Dermis blood vessel endothelial cell (primary cell): ENCODE results near the gene SLCO1B1. TPM values are rescaled to one million over a fixed set of nuclear protein-coding genes. Genes with fewer than 3 reads are reported as not detected.

Source experiments
- DNase-seq: peaks from one replicate; pipeline ENCODE4 v3.0.0; 2010
- total RNA-seq: library from RNA; depleted of rRNA; stranded (reverse); fragments of >200 nt; gene quantifications from 2 replicates; pipeline ENCODE4 v1.2.3, GENCODE V29; 2014

Gene SLCO1B1
- total RNA-seq, 1 donor from 2014 or later, result not detected

DNA sequence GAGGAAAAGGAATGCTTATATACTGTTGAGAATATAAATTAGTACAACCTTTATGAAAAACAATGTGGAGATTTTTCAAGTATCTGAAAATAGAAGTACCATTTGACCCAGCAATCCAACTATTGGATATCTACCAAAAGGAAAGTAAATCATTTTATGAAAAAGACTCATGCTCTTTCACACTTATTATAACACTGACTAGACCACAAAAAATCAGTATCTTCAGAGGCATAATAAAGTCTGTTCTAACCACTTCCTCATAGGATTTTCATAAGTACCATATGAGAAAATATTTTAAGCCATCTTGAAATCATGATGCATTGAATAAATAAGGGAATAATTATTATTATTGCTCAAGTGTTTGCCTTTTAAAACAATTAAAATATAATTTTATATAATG lies 90.8 kb downstream of the SLCO1B1 start:
- no peak for DNase-seq

DNA sequence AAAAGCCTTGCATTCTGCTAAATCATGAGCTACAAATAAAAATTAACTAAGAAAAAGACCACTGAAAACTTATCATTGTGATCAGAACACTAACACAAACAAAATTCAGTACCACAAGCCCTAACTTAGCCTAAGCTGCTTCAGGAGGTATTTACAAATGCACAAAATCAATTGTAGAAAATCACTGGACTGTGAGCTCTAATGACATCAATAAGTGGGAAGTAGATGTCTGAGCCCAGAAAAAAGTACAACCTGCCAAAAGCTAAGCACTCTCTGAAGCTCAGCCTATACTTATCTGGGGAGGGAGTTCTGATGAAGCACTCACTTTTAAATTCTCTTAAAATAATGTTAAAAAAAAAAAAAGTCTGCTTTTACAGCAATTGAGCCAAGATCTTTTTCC lies 92.9 kb downstream of the SLCO1B1 start:
- no peak for DNase-seq

DNA sequence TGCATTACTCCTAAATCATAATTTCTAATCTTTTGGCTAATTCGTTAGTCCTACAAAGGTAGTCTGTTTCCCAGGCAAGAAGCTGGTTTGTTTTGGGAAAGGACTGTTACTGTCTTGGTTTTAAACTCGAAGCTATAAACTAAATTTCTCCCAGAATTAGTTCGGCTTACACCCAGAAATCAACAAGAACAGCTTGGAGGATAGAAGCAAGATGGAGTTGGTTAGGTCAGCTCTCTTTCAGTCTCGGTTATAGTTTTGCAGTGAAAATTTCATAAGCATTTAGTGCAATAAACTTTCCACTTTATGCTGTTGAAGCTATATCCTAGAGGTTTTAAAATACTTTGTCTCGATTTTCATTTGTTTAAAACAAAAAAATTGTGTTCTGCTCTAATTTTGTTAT lies 103.4 kb downstream of the SLCO1B1 start:
- DNase-seq, result no peak

DNA sequence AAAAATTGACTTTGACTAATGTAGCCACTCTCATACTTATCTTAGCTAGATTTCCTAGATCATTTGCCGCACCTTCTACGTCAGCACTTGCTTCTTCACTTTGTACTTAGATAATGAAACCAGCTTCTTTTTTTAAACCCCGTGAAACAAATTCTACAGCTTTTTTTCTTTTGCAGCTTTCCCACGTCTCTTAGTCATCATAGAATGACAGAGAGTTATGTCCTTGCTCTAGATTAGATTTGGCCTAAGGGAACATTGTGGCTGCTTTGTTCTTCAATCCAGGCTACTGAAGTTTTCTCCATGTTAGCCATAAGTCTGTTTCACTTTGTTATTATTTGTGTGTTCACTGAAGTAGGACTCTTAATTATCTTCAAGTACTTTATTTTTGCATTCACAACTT lies 108.9 kb downstream of the SLCO1B1 start:
- DNase-seq, result no peak

DNA sequence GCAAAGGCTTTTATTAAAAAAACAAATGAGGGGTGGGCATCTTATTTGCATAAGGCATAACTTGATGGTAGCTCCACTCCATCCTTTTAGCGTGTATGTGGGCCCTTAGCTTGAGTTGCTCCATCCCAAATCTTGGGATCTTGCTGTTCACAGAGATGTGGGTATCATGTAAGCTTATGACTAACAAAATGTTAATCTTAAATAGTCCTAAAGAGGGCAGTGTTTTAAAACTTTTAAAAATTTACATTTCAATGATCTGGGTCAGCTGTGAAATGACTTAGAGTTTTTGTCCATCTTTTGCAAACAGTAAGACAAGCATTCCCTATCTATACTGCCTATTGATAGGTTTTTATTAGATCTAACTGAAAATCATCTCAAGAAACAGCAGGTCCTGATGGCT lies 117.7 kb downstream of the SLCO1B1 start:
- DNase-seq, result peak; percentile 34

DNA sequence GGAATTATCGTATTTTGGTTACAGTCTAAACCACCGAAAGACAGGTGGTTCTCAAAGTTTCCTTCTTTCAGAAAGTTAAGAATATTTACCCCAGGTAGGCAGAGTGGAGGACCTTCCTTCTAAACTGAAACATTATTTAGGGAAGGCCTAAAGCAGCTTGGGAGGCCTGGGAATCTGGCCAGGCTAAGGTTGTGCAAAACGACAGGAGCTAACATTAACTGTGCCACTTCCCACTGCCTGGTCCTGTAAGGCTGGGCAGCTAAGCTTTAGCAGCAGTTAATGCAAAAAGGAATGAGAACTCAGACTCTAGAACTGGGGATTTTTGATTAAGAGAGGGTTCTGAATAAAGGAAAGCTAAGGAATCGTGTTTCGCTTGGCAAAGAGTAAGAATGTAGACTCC lies 121.1 kb downstream of the SLCO1B1 start:
- DNase-seq, result no peak

DNA sequence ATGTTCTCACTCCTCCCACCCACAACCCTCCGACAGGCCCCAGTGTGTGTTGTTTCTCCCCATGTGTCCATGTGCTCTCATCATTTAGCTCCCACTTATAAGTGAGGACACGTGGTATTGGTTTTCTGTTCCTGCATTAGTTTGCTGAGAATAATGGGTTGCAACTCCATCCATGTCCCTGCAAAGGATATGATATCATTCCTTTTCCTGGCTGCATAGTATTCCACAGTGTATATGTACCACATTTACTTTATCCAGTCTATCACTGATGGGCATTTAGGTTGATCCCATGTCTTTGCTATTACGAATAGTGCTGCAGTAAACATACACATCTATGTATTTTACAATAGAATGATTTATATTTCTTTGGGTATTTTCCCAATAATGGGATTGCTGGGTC lies 126.2 kb downstream of the SLCO1B1 start:
- no peak for DNase-seq

DNA sequence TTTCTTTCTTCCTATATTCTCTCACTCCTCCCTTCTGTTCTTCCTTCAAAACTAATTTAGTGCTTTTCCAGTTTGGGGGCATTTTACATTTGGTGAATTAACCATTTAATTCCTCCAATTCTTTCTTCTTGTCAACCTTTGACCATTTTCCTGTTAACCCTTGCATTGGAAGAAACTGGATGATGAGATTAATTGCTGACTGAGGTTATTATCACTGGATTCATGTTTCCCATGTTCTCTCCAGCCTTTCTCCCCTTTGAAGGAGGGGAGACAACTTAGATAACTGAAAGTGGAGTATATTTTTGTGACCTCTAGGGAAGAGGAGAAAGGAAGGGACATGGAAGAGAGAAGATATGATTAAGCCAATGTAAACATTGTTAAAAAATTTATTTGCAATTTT lies 133.2 kb downstream of the SLCO1B1 start:
- no peak for DNase-seq

DNA sequence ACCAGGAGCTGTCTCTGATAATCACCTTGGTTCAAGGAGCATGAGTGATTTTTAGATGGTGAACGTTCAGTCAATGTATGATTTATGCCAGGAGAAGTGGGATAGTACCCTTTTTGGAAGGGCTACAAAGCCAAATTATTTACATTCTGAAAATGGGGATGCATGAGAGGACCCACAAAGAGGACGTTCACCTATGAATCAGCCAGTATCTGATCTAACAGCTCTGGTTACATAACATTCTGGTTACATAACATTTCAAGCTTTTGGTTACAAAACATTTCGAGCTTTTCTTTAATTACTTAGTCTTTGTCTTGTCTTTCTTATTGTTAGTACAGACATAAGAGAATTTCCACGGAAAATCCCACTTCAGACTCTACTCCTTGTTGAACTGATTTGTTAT lies 134.9 kb downstream of the SLCO1B1 start:
- DNase-seq, result no peak

DNA sequence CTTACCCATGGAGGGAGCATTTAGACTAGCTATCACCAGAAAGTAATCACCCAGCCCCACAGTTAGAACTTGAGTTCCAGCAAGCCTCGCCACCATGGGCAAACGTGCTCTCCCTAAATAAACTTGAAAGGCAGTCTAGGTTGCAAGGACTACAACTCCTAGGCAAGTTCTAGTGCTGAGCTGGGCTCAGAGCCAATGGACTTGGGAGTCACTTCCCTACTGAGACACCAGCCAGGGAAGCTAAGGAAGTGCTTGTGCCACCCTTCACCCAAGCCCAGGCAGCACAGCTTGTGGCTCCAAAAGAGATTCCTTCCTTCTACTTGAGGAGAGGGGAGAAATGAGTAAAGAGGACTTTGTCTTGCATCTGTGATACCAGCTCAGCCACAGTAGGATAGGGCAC lies 145.8 kb downstream of the SLCO1B1 start:
- DNase-seq, result peak; percentile 48

Other genes with a start within 250 kb of the SLCO1B1 start
- gene SLCO1A2, start 203.7 kb downstream of the SLCO1B1 start, total RNA-seq, result 0.17 TPM in 1 of 2 replicates, not detected in the other
- not detected in 2 replicates for gene IAPP, start 241.7 kb downstream of the SLCO1B1 start, total RNA-seq